ENCODE measurements around the gene GPC2.

DNA sequence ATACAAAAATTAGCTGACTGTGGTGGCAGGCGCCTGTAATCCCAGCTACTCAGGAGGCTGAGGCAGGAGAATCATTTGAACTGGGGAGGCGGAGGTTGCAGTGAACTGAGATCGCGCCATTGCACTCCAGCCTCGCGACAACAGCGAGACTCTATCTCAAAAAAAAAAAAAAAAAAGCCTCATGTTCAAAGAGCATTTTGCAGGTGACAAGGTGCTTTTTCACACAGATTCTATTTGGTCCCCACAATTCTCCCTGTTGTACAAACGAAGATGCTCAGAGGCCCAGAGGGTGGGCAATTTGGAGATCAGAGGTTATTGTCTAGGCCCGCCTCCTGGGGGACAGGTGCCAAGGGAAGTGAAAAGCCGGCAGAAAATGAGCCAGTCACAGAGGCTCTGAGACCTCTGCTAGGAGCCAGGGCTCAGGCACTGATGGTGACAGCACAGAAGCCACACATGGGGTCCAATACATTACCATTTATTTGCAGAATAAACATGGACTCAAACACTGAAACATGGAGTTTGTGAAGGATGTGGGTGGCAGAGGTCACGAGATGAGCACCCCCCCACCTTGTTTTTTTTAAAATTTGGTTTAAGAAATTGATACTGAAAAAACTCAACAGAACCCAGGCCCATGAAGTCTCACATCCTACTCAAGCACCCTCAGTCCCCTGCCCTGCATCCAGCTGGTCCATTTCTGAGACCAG is 7.9 kb downstream of the GPC2 start:
- TF ChIP-seq, protein P1, sequence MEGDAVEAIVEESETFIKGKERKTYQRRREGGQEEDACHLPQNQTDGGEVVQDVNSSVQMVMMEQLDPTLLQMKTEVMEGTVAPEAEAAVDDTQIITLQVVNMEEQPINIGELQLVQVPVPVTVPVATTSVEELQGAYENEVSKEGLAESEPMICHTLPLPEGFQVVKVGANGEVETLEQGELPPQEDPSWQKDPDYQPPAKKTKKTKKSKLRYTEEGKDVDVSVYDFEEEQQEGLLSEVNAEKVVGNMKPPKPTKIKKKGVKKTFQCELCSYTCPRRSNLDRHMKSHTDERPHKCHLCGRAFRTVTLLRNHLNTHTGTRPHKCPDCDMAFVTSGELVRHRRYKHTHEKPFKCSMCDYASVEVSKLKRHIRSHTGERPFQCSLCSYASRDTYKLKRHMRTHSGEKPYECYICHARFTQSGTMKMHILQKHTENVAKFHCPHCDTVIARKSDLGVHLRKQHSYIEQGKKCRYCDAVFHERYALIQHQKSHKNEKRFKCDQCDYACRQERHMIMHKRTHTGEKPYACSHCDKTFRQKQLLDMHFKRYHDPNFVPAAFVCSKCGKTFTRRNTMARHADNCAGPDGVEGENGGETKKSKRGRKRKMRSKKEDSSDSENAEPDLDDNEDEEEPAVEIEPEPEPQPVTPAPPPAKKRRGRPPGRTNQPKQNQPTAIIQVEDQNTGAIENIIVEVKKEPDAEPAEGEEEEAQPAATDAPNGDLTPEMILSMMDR (conservative IDR thresholded peaks at IDR 0.05; ENCODE audit: low read depth, low read length): no peak
- no peak for TF ChIP-seq EZH2 (IDR thresholded peaks at IDR 0.05; ENCODE audit: borderline replicate concordance, low read depth, low read length, poor library complexity, severe bottlenecking)

Data from A673 (cell line).